GM18867 (cell line): ENCODE measurements around the gene PRR30.
"Not testable (repeated sequence)": the region's sequence is repeated elsewhere in the genome, so short reads cannot be mapped to it uniquely, and the experiment has no call there.

ENCODE experiments used
- ATAC-seq: cut with Tn5 transposase; IDR thresholded peaks from one replicate; pipeline ENCODE4 v1.9.1; 2021; ENCODE audit warnings: mild to moderate bottlenecking, moderate library complexity; ENCODE audit not compliant: unreplicated experiment

The PRR30 gene

GRCh38 chr2:27139310-27139709 is at the start of gene PRR30:
Gene PRR30 (minus strand): TSS chr2:27139410. CDS start chr2:27138329, 1,081 bp downstream.
- ATAC-seq = no peak

- no peak for ATAC-seq
Observed at GRCh38 chr2:27186613-27187345, 47.6 kb upstream of the PRR30 start.

GRCh38 chr2:27185331-27186026 is 46.3 kb upstream of the PRR30 start:
- ATAC-seq = no peak

- no peak for ATAC-seq
Observed at GRCh38 chr2:27184115-27184514, 44.9 kb upstream of the PRR30 start.

GRCh38 chr2:27182346-27182745 is 43.1 kb upstream of the PRR30 start:
- ATAC-seq = no peak

- ATAC-seq = no peak
Observed at GRCh38 chr2:27179344-27180000, 40.3 kb upstream of the PRR30 start.

GRCh38 chr2:27178469-27178868 is 39.3 kb upstream of the PRR30 start:
- ATAC-seq = no peak

GRCh38 chr2:27177441-27178351 is 38.5 kb upstream of the PRR30 start:
- ATAC-seq = no peak

GRCh38 chr2:27175781-27176180 is 36.6 kb upstream of the PRR30 start:
- not testable (repeated sequence) for ATAC-seq

GRCh38 chr2:27175330-27175729 is 36.1 kb upstream of the PRR30 start:
- ATAC-seq = no peak

GRCh38 chr2:27174638-27175037 is 35.4 kb upstream of the PRR30 start:
- ATAC-seq = no peak

GRCh38 chr2:27171351-27171848 is 32.2 kb upstream of the PRR30 start:
- ATAC-seq = no peak

GRCh38 chr2:27170581-27171337 is 31.5 kb upstream of the PRR30 start:
- no peak for ATAC-seq

GRCh38 chr2:27164960-27165763 is 26.0 kb upstream of the PRR30 start:
- ATAC-seq = no peak

- ATAC-seq = no peak
Observed at GRCh38 chr2:27162151-27163121, 23.2 kb upstream of the PRR30 start.

GRCh38 chr2:27160191-27160590 is 21.0 kb upstream of the PRR30 start:
- ATAC-seq = no peak

GRCh38 chr2:27159271-27159670 is 20.1 kb upstream of the PRR30 start:
- ATAC-seq = no peak

- ATAC-seq = no peak
Observed at GRCh38 chr2:27158468-27158867, 19.3 kb upstream of the PRR30 start.
